ENCODE data around the gene DSCAML1. TPM values are rescaled to one million over a fixed set of nuclear protein-coding genes. Genes with fewer than 3 reads are reported as not detected.

Gene DSCAML1
- total and polyA plus RNA-seq, 7 experiments from 2014 or later, result 0.17 to 1.3 (median 0.60) TPM; not detected in 2

DNA sequence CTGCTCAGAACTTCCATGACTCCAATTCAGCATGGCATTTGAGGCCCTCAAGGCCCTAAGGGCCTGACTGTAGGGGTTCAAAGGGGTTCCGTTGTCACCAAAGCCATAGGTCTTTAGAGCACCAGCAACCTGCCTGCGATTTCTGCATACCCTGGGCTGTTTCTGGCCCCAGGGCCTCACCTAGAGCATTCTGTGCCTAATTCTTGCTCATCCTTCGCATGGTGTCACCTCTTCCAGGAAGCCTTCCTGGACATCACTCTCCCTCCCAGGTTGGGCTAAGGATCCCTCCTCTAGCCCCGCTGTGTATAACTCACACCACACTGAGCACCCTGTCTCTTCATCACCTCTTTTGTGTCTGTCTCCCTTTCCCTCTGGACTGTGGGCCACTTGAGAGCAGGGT is 275.0 kb downstream of the DSCAML1 start:
- H3K27ac ChIP-seq (ENCODE audit: low read depth, low read length), result no peak overlapping the region
- no peaks in the 10 kb centered on the region for H3K36me3 Mint-ChIP-seq

DNA sequence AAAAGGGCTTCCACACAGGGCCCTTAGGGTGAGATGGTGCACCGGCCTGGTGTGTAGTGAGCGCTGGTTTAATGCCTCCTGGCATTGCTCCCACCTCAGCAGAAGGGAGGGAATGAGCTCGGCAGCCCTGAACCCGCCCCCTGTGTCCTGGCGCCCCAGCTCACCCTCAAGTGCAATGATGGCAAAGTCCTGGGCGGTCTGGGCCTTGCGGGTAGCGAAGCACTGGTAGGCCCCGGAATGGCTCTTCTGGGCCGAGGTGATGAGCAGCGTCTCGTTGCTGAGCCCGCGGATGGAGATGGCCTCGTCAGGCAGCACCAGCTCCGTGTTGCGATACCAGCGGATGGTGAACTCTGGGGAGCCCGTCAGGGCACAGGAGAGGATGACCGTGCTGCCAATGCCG is 276.1 kb downstream of the DSCAML1 start:
- H3K27ac Mint-ChIP-seq, result no peak overlapping the region
- intact Hi-C loops (cut with micrococcal nuclease), result no loop called here
- POLR2A ChIA-PET, result no interaction called here
- DNase-seq (no peak), ATAC-seq (no peak)
- H3K4me1 ChIP-seq (ENCODE audit: control insufficient read depth in 2 of 2, insufficient read depth in 2 of 2, low read length in 2 of 2), result no peaks in the 10 kb centered on the region
- H3K27me3 ChIP-seq (ENCODE audit: control insufficient read depth in 2 of 2, insufficient read depth in 2 of 2, low read length in 2 of 2), result no peaks in the 10 kb centered on the region
- no peaks in the 10 kb centered on the region for H3K9me3 Mint-ChIP-seq
- no peaks in the 10 kb centered on the region for H3K27me3 Mint-ChIP-seq
- no peak overlapping the region for H3K27ac ChIP-seq (ENCODE audit: low read depth, low read length)
- H3K36me3 Mint-ChIP-seq, result no peaks in the 10 kb centered on the region
- CTCF ChIA-PET, result interaction anchor here (0.6 kb wide), 1 partner anchor 282 kb away, joined by 4 read pairs; no protein-coding TSS in a partner anchor
- no peaks in the 10 kb centered on the region for H3K4me1 Mint-ChIP-seq
- H3K9me3 ChIP-seq (ENCODE audit: control insufficient read depth in 2 of 3, low read length in 3 of 3), result no peaks in the 10 kb centered on the region
- H3K4me3 Mint-ChIP-seq, result no peak overlapping the region
- no peak overlapping the region for H3K4me3 ChIP-seq (ENCODE audit: low read length)
- H3K36me3 ChIP-seq (ENCODE audit: control insufficient read depth in 2 of 3, insufficient read depth in 3 of 3, low read length in 3 of 3), result no peaks in the 10 kb centered on the region

More for the DNA sequence above, 275.0 kb downstream of the DSCAML1 start:
- POLR2A ChIA-PET, result no interaction called here
- intact Hi-C loops (cut with micrococcal nuclease), result no loop called here
- H3K4me1 ChIP-seq (ENCODE audit: control insufficient read depth in 2 of 2, insufficient read depth in 2 of 2, low read length in 2 of 2), result no peaks in the 10 kb centered on the region
- H3K4me3 Mint-ChIP-seq, result no peak overlapping the region
- H3K9me3 Mint-ChIP-seq, result no peaks in the 10 kb centered on the region
- H3K27me3 Mint-ChIP-seq, result no peaks in the 10 kb centered on the region
- CTCF ChIA-PET, result no interaction called here
- no peaks in the 10 kb centered on the region for H3K36me3 ChIP-seq (ENCODE audit: control insufficient read depth in 2 of 3, insufficient read depth in 3 of 3, low read length in 3 of 3)
- H3K27me3 ChIP-seq (ENCODE audit: control insufficient read depth in 2 of 2, insufficient read depth in 2 of 2, low read length in 2 of 2), result no peaks in the 10 kb centered on the region
- no peak overlapping the region for H3K4me3 ChIP-seq (ENCODE audit: low read length)
- peak overlapping the region in 1 of 9 donors; percentile 1 for H3K27ac Mint-ChIP-seq
- H3K9me3 ChIP-seq (ENCODE audit: control insufficient read depth in 2 of 3, low read length in 3 of 3), result no peaks in the 10 kb centered on the region
- H3K4me1 Mint-ChIP-seq, result no peaks in the 10 kb centered on the region
- DNase-seq, result no peak
- ATAC-seq, result no peak

- no peak overlapping the region for H3K27ac ChIP-seq (ENCODE audit: low read depth, low read length)
- ATAC-seq, result no peak
- CTCF ChIA-PET, result interaction anchor here (0.6 kb wide), 1 partner anchor 282 kb away, joined by 4 read pairs; no protein-coding TSS in a partner anchor
- Mint-ChIP-seq H3K4me1 (no peaks in the 10 kb centered on the region), H3K36me3 (no peaks in the 10 kb centered on the region), H3K27me3 (peaks cover 0 to 2% (median 0%) of the 10 kb centered on the region in 5 donors), H3K9me3 (no peaks in the 10 kb centered on the region), H3K27ac (no peak overlapping the region), H3K4me3 (no peak overlapping the region)
- no peaks in the 10 kb centered on the region for H3K4me1 ChIP-seq (ENCODE audit: control insufficient read depth in 2 of 2, insufficient read depth in 2 of 2, low read length in 2 of 2)
- H3K9me3 ChIP-seq (ENCODE audit: control insufficient read depth in 2 of 3, low read length in 3 of 3), result no peaks in the 10 kb centered on the region
- no peak for DNase-seq
- no peaks in the 10 kb centered on the region for H3K36me3 ChIP-seq (ENCODE audit: control insufficient read depth in 2 of 3, insufficient read depth in 3 of 3, low read length in 3 of 3)
- intact Hi-C loops (cut with micrococcal nuclease), result no loop called here
- no peak overlapping the region for H3K4me3 ChIP-seq (ENCODE audit: low read length)
- no peaks in the 10 kb centered on the region for H3K27me3 ChIP-seq (ENCODE audit: control insufficient read depth in 2 of 2, insufficient read depth in 2 of 2, low read length in 2 of 2)
- POLR2A ChIA-PET, result no interaction called here
Measured at GRCh38 chr11:117520201-117520600, 276.8 kb downstream of the DSCAML1 start.

- ATAC-seq, result no peak
- Histone ChIP-seq H3K9me3 (ENCODE audit: control insufficient read depth in 2 of 3, low read length in 3 of 3) (no peaks in the 10 kb centered on the region), H3K27me3 (ENCODE audit: control insufficient read depth in 2 of 2, insufficient read depth in 2 of 2, low read length in 2 of 2) (no peaks in the 10 kb centered on the region), H3K4me1 (ENCODE audit: control insufficient read depth in 2 of 2, insufficient read depth in 2 of 2, low read length in 2 of 2) (no peaks in the 10 kb centered on the region), H3K36me3 (ENCODE audit: control insufficient read depth in 2 of 3, insufficient read depth in 3 of 3, low read length in 3 of 3) (no peaks in the 10 kb centered on the region), H3K4me3 (ENCODE audit: low read length) (no peak overlapping the region), H3K27ac (ENCODE audit: low read depth, low read length) (no peak overlapping the region)
- Mint-ChIP-seq H3K9me3 (no peaks in the 10 kb centered on the region), H3K4me3 (no peak overlapping the region), H3K4me1 (no peaks in the 10 kb centered on the region), H3K27ac (no peak overlapping the region), H3K36me3 (no peaks in the 10 kb centered on the region), H3K27me3 (peaks cover 0 to 3% (median 0%) of the 10 kb centered on the region in 5 donors)
- intact Hi-C loops (cut with micrococcal nuclease), result no loop called here
- ChIA-PET POLR2A (no interaction called here), CTCF (no interaction called here)
- DNase-seq, result no peak
Measured at GRCh38 chr11:117519590-117519989, 277.4 kb downstream of the DSCAML1 start.

DNA sequence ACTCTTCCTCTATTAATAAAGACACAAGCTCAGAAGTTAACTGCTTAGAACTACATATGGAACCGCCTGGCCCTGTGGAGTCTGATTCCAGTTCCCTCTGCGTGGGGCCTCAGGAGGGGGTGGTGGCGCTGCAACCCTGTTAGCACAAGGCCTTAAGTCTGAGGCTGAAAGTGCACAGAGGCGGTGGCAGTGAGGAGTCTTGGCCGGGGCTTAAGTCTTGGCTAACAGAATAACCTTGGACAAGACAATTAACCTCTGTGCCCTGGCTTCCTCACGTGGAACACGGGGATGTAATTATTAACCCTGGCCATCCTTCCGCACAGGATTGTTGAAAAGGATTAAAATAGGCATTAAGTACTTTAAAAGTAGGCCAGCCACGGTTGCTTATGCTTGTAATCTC is 277.8 kb downstream of the DSCAML1 start:
- H3K27ac ChIP-seq (ENCODE audit: low read depth, low read length), result no peak overlapping the region
- Mint-ChIP-seq H3K9me3 (no peaks in the 10 kb centered on the region), H3K4me1 (no peaks in the 10 kb centered on the region), H3K27me3 (peaks cover 0 to 3% (median 0%) of the 10 kb centered on the region in 5 donors), H3K4me3 (no peak overlapping the region), H3K36me3 (no peaks in the 10 kb centered on the region), H3K27ac (no peak overlapping the region)
- CTCF ChIA-PET, result no interaction called here
- no peak for DNase-seq
- ATAC-seq, result no peak
- H3K36me3 ChIP-seq (ENCODE audit: control insufficient read depth in 2 of 3, insufficient read depth in 3 of 3, low read length in 3 of 3), result no peaks in the 10 kb centered on the region
- intact Hi-C loops (cut with micrococcal nuclease), result no loop called here
- H3K4me3 ChIP-seq (ENCODE audit: low read length), result no peak overlapping the region
- H3K4me1 ChIP-seq (ENCODE audit: control insufficient read depth in 2 of 2, insufficient read depth in 2 of 2, low read length in 2 of 2), result no peaks in the 10 kb centered on the region
- no peaks in the 10 kb centered on the region for H3K9me3 ChIP-seq (ENCODE audit: control insufficient read depth in 2 of 3, low read length in 3 of 3)
- no peaks in the 10 kb centered on the region for H3K27me3 ChIP-seq (ENCODE audit: control insufficient read depth in 2 of 2, insufficient read depth in 2 of 2, low read length in 2 of 2)
- POLR2A ChIA-PET, result no interaction called here

GRCh38 chr11:117518455-117518854 is 278.6 kb downstream of the DSCAML1 start:
- POLR2A ChIA-PET, result no interaction called here
- Mint-ChIP-seq H3K4me3 (no peak overlapping the region), H3K36me3 (no peaks in the 10 kb centered on the region), H3K4me1 (no peaks in the 10 kb centered on the region), H3K27ac (no peak overlapping the region), H3K27me3 (peaks cover 0 to 3% (median 0%) of the 10 kb centered on the region in 5 donors), H3K9me3 (no peaks in the 10 kb centered on the region)
- DNase-seq (no peak), ATAC-seq (no peak)
- CTCF ChIA-PET, result no interaction called here
- Histone ChIP-seq H3K27ac (ENCODE audit: low read depth, low read length) (no peak overlapping the region), H3K4me3 (ENCODE audit: low read length) (no peak overlapping the region), H3K4me1 (ENCODE audit: control insufficient read depth in 2 of 2, insufficient read depth in 2 of 2, low read length in 2 of 2) (no peaks in the 10 kb centered on the region), H3K27me3 (ENCODE audit: control insufficient read depth in 2 of 2, insufficient read depth in 2 of 2, low read length in 2 of 2) (no peaks in the 10 kb centered on the region), H3K9me3 (ENCODE audit: control insufficient read depth in 2 of 3, low read length in 3 of 3) (no peaks in the 10 kb centered on the region), H3K36me3 (ENCODE audit: control insufficient read depth in 2 of 3, insufficient read depth in 3 of 3, low read length in 3 of 3) (no peaks in the 10 kb centered on the region)
- intact Hi-C loops (cut with micrococcal nuclease), result no loop called here

DNA sequence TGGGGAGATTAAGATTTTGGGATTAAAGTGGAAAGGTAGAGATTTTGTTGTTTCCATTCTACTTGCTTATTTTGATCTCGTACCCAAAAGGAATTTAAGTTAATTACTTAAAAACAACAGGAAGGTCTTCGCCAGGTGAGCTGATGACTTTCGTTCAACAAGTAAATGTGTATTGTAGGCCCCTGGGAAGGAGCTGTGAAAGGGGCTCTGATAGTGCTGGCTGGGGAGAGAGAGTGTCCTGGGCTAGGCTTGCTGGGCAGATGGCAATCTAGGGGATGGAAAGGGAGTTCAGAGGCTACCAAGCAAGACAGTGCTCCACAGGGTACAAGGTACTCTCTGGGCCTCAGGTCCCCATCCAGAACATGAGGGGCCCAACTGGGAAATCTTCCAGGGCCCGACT is 279.9 kb downstream of the DSCAML1 start:
- DNase-seq (no peak), ATAC-seq (no peak)
- Histone ChIP-seq H3K36me3 (ENCODE audit: control insufficient read depth in 2 of 3, insufficient read depth in 3 of 3, low read length in 3 of 3) (no peaks in the 10 kb centered on the region), H3K4me1 (ENCODE audit: control insufficient read depth in 2 of 2, insufficient read depth in 2 of 2, low read length in 2 of 2) (no peaks in the 10 kb centered on the region), H3K27me3 (ENCODE audit: control insufficient read depth in 2 of 2, insufficient read depth in 2 of 2, low read length in 2 of 2) (no peaks in the 10 kb centered on the region), H3K9me3 (ENCODE audit: control insufficient read depth in 2 of 3, low read length in 3 of 3) (no peaks in the 10 kb centered on the region), H3K27ac (ENCODE audit: low read depth, low read length) (no peak overlapping the region), H3K4me3 (ENCODE audit: low read length) (no peak overlapping the region)
- Mint-ChIP-seq H3K27me3 (peaks cover 0 to 7% (median 0%) of the 10 kb centered on the region in 5 donors), H3K27ac (no peak overlapping the region), H3K4me3 (no peak overlapping the region), H3K4me1 (no peaks in the 10 kb centered on the region), H3K9me3 (no peaks in the 10 kb centered on the region), H3K36me3 (no peaks in the 10 kb centered on the region)
- intact Hi-C loops (cut with micrococcal nuclease), result no loop called here
- ChIA-PET CTCF (no interaction called here), POLR2A (no interaction called here)
